Measurements from ENCODE around the gene ANKRD11. TPM values are rescaled to one million over a fixed set of nuclear protein-coding genes. Genes with fewer than 3 reads are reported as not detected.

ANKRD11 gene
- total and polyA plus RNA-seq, 3 experiments from 2014 or later: 39.8 to 150 (median 130) TPM

DNA sequence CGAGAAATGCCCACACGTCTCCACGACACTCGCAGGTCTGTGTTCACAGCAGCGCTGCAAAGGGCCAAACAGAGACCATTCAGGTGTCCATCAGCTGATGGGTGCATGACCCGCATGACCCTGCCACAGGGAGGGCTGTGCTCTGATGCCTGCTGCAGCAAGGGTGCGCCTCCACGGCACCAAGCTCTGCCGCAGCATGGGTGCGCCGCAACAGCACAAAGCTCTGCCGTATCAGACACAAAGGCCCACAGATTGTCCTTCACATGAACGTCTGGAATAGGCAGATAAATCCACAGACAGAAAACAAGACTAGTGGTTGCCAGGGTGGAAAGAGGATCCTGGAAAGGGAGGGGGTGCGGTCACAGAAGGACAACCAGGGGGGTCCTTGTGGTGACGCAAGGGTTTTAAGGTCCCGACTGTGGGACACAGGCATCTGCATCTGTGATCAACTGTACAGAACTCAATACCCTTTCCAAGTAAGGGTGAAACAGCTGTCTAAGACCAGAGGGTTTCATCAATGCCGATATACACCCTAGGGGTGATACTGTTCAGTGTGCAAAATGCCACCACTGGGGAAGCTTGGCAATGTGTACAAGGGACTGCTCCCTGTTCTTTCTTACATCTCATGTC is 121.0 kb downstream of the ANKRD11 start:
- no peaks in the 10 kb centered on the region for H3K27me3 Mint-ChIP-seq
- H3K4me3 ChIP-seq (ENCODE audit: low read length): no peak overlapping the region
- peaks cover 61% of the 10 kb centered on the region for H3K4me1 ChIP-seq (ENCODE audit: insufficient read depth, low read length)
- peak overlapping the region in 2 of 7 donors; percentile 36 to 51 for H3K4me3 Mint-ChIP-seq
- H3K27ac Mint-ChIP-seq: peak overlapping the region in 6 of 8 donors; percentile 5 to 72 (median 36)
- H3K27ac ChIP-seq (ENCODE audit: low read depth, low read length): no peak overlapping the region
- no peaks in the 10 kb centered on the region for H3K9me3 ChIP-seq (ENCODE audit: low read length)
- ChIA-PET CTCF (interaction anchor here (1.1 to 1.2 kb wide), 2 partner anchors 8 to 50 kb away, joined by 3 read pairs; no protein-coding TSS in a partner anchor), POLR2A (no interaction called here)
- H3K9me3 Mint-ChIP-seq: no peaks in the 10 kb centered on the region
- DNase-seq: no peak
- H3K36me3 Mint-ChIP-seq: peaks cover 0 to 56% (median 7%) of the 10 kb centered on the region in 3 donors
- peaks cover 7% of the 10 kb centered on the region for H3K36me3 ChIP-seq (ENCODE audit: insufficient read depth, low read length)
- H3K4me1 Mint-ChIP-seq: peaks cover 80 to 97% (median 84%) of the 10 kb centered on the region in 3 donors
- no peaks in the 10 kb centered on the region for H3K27me3 ChIP-seq (ENCODE audit: insufficient read depth, low read length, poor library complexity, severe bottlenecking)

DNA sequence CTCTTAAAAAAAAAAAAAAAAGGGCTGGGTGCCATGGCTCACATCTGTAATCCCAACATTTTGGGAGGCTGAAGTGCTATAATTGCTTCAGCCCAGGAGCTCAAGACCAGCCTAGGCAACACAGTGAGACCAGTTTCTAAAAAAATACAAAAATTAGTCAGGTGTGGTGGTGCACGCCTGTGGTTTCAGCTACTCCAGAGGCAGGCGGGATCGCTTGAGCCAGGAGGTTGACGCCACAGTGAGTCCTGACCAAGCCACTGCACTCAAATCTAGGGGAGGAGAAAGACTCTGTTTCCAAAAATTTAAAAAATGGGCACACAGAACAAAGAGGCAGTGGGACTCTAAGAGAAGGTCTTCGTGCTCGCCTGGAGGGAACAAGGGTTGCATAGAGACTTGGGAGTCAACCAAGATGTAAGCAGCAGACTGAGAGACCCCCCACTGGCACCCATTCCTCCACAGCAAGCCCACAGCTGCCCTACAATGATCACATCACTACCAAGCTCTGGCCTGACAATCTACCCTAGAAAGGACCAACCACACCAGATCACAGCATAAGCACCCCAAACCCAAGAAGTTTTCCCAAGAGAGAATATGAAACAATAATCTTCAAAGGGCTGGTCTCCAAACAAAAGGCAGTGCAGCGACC is 121.6 kb downstream of the ANKRD11 start:
- Histone ChIP-seq H3K4me1 (ENCODE audit: insufficient read depth, low read length) (peaks cover 68% of the 10 kb centered on the region), H3K9me3 (ENCODE audit: low read length) (no peaks in the 10 kb centered on the region), H3K4me3 (ENCODE audit: low read length) (no peak overlapping the region), H3K27me3 (ENCODE audit: insufficient read depth, low read length, poor library complexity, severe bottlenecking) (no peaks in the 10 kb centered on the region), H3K27ac (ENCODE audit: low read depth, low read length) (no peak overlapping the region), H3K36me3 (ENCODE audit: insufficient read depth, low read length) (peaks cover 7% of the 10 kb centered on the region)
- peak overlapping the region in 5 of 7 donors; percentile 13 to 54 (median 40) for H3K4me3 Mint-ChIP-seq
- no peaks in the 10 kb centered on the region for H3K27me3 Mint-ChIP-seq
- DNase-seq: no peak
- H3K4me1 Mint-ChIP-seq: peaks cover 81 to 97% (median 84%) of the 10 kb centered on the region in 3 donors
- H3K36me3 Mint-ChIP-seq: peaks cover 0 to 53% (median 7%) of the 10 kb centered on the region in 3 donors
- ChIA-PET CTCF (interaction anchor here (0.9 to 1.1 kb wide), 2 partner anchors 18 to 50 kb away, joined by 3 to 4 read pairs; no protein-coding TSS in a partner anchor), POLR2A (no interaction called here)
- no peaks in the 10 kb centered on the region for H3K9me3 Mint-ChIP-seq
- peak overlapping the region in 5 of 8 donors; percentile 4 to 84 (median 52) for H3K27ac Mint-ChIP-seq

DNA sequence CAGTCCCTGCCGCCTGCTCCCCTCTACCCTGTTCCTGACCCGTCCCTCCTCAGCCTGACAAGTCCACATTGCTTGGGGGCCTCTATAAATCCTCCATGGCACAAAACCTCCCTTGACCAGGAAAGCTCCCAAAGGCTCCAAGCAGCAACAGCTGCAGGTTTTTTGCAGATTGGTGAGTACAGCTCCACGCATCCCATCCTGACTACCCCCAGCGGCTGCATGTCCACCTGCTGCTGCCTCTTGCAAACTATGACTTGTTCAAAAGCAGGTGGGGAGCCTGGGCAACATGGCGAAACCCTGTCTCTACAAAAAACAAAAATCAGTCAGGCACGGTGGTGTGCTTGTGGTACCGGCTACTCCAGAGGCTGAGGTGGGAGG is 122.8 kb downstream of the ANKRD11 start:
- Mint-ChIP-seq H3K27ac (peak overlapping the region in 1 of 8 donors; percentile 17), H3K9me3 (no peaks in the 10 kb centered on the region)

DNA sequence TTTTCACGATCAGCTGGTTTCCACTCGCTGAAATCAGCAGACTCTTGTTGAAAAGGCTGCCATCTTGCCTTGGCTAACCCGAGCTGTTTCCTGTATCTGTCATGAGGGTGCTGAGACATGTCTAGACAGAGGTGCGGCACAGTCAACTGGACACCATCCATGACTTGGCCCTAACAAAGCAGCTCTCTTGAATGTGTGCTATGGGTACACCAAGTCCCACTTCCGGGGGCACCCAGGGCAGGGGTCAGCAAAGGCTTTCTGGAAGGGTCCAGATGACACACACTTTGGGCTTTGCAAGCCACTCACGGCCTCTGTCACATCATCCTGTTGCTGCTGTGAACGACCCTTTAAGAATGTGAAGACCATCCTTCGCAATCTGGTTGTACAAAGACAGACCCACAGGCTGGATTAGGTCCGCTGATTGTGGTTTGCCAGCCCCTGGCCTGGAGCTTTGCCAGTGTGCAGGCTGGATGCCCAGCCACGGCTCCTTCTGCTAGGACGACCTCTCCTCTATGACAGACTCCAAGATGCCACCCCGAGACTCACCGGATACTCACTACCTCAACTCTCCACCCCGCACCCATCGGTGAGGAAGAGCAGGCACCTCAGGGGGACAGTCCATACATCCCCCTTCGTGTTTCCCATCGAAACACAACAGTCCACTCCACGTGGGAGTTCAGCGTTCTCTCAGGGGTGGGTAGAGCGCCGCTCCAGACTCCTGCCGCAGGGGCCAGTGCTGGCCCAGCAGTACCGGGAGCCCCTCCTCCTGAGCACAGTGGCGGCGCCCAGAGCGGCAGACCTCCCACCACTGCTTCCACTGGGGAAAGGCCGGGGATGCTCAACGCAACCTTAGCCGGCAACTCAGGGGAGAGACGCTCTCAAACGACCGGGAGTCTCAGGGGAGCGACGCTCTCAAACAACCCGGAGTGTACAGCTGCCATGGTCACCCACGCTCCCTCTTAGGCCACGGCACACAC is 123.5 kb downstream of the ANKRD11 start:
- H3K36me3 ChIP-seq (ENCODE audit: insufficient read depth, low read length): peaks cover 6% of the 10 kb centered on the region
- peak overlapping the region in 2 of 7 donors; percentile 15 to 86 for H3K4me3 Mint-ChIP-seq
- POLR2A ChIA-PET: no interaction called here

More for the DNA sequence above, 122.8 kb downstream of the ANKRD11 start:
- Mint-ChIP-seq H3K4me3 (peak overlapping the region in 1 of 7 donors; percentile 52), H3K27me3 (no peaks in the 10 kb centered on the region), H3K4me1 (peaks cover 78 to 96% (median 84%) of the 10 kb centered on the region in 3 donors), H3K36me3 (peaks cover 0 to 41% (median 5%) of the 10 kb centered on the region in 3 donors)
- H3K36me3 ChIP-seq (ENCODE audit: insufficient read depth, low read length): peaks cover 7% of the 10 kb centered on the region
- peaks cover 76% of the 10 kb centered on the region for H3K4me1 ChIP-seq (ENCODE audit: insufficient read depth, low read length)
- no peaks in the 10 kb centered on the region for H3K9me3 ChIP-seq (ENCODE audit: low read length)
- ChIA-PET POLR2A (no interaction called here), CTCF (no interaction called here)
- DNase-seq: no peak
- H3K27me3 ChIP-seq (ENCODE audit: insufficient read depth, low read length, poor library complexity, severe bottlenecking): no peaks in the 10 kb centered on the region
- no peak overlapping the region for H3K27ac ChIP-seq (ENCODE audit: low read depth, low read length)
- H3K4me3 ChIP-seq (ENCODE audit: low read length): no peak overlapping the region

DNA sequence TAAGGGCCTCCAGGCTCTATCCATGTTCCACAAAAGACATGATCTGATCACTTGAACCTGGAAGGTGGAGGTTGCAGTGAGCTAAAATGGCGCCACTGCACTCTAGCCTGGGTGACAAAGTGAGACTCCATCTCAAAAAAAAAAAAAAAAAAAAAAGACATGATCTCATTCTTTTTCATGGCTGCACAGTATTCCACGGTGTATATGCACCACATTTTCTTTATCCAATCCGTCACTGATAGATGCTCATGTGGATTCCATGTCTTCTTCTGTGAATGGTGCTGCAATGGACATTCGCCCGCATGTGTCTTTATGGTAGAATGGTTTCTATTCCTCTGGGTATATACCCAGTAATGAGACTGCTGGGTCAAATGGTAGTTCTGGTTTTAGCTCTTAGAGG is 124.4 kb downstream of the ANKRD11 start:
- CTCF ChIA-PET: no interaction called here
- Histone ChIP-seq H3K9me3 (ENCODE audit: low read length) (no peaks in the 10 kb centered on the region), H3K4me1 (ENCODE audit: insufficient read depth, low read length) (peaks cover 82% of the 10 kb centered on the region), H3K27me3 (ENCODE audit: insufficient read depth, low read length, poor library complexity, severe bottlenecking) (no peaks in the 10 kb centered on the region), H3K4me3 (ENCODE audit: low read length) (no peak overlapping the region), H3K36me3 (ENCODE audit: insufficient read depth, low read length) (no peaks in the 10 kb centered on the region), H3K27ac (ENCODE audit: low read depth, low read length) (no peak overlapping the region)
- Mint-ChIP-seq H3K9me3 (no peaks in the 10 kb centered on the region), H3K4me1 (peaks cover 85 to 96% (median 95%) of the 10 kb centered on the region in 3 donors), H3K4me3 (peak overlapping the region in 2 of 7 donors; percentile 14 to 65), H3K27me3 (peaks cover 0 to 1% of the 10 kb centered on the region in 2 donors), H3K36me3 (peaks cover 0 to 32% (median 4%) of the 10 kb centered on the region in 3 donors), H3K27ac (peak overlapping the region in 2 of 8 donors; percentile 54 to 74)
- POLR2A ChIA-PET: no interaction called here
- DNase-seq: no peak

More for the DNA sequence above, 123.5 kb downstream of the ANKRD11 start:
- Histone ChIP-seq H3K4me3 (ENCODE audit: low read length) (no peak overlapping the region), H3K9me3 (ENCODE audit: low read length) (no peaks in the 10 kb centered on the region), H3K27me3 (ENCODE audit: insufficient read depth, low read length, poor library complexity, severe bottlenecking) (no peaks in the 10 kb centered on the region), H3K4me1 (ENCODE audit: insufficient read depth, low read length) (peaks cover 81% of the 10 kb centered on the region), H3K27ac (ENCODE audit: low read depth, low read length) (no peak overlapping the region)
- H3K9me3 Mint-ChIP-seq: no peaks in the 10 kb centered on the region
- CTCF ChIA-PET: no interaction called here
- H3K36me3 Mint-ChIP-seq: peaks cover 0 to 36% (median 5%) of the 10 kb centered on the region in 3 donors
- no peak for DNase-seq
- H3K4me1 Mint-ChIP-seq: peaks cover 83 to 96% (median 89%) of the 10 kb centered on the region in 3 donors
- no peaks in the 10 kb centered on the region for H3K27me3 Mint-ChIP-seq
- peak overlapping the region in 4 of 8 donors; percentile 6 to 63 (median 28) for H3K27ac Mint-ChIP-seq

DNA sequence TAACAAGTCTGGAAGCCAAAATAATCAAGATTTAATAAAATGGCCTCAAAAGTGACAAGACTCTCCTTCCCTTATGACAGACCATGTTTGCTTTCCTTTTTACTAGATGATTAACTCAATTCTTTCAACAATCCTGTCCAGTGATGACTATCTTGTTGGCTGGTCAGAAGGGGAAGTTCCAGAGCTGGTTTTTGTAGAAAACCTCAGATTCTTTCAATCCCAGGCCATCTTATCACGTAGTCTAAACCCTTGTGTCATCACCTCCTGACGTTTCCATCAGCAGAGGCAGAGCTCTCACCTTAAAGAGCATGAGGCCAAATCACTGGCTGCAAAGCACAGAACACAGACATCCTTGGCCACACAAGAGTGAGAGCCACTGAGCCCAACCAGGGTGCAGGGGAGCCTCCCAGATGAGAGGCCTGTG is 125.3 kb downstream of the ANKRD11 start:
- H3K4me3 ChIP-seq (ENCODE audit: low read length): no peak overlapping the region
- no peak for DNase-seq
- peak overlapping the region in 6 of 8 donors; percentile 23 to 95 (median 82) for H3K27ac Mint-ChIP-seq
- ChIA-PET CTCF (interaction anchor here (1.1 kb wide), 1 partner anchor 11 kb away, joined by 3 read pairs; no protein-coding TSS in a partner anchor), POLR2A (interaction anchor here (0.6 kb wide), 1 partner anchor 9 kb away, joined by 3 read pairs; no protein-coding TSS in a partner anchor)
- peaks cover 85 to 96% (median 95%) of the 10 kb centered on the region in 3 donors for H3K4me1 Mint-ChIP-seq
- peaks cover 0 to 28% (median 3%) of the 10 kb centered on the region in 3 donors for H3K36me3 Mint-ChIP-seq
- H3K27me3 ChIP-seq (ENCODE audit: insufficient read depth, low read length, poor library complexity, severe bottlenecking): no peaks in the 10 kb centered on the region
- no peaks in the 10 kb centered on the region for H3K36me3 ChIP-seq (ENCODE audit: insufficient read depth, low read length)
- H3K9me3 Mint-ChIP-seq: no peaks in the 10 kb centered on the region
- H3K4me3 Mint-ChIP-seq: peak overlapping the region in 3 of 7 donors; percentile 15 to 23 (median 21)
- H3K4me1 ChIP-seq (ENCODE audit: insufficient read depth, low read length): peaks cover 82% of the 10 kb centered on the region
- no peak overlapping the region for H3K27ac ChIP-seq (ENCODE audit: low read depth, low read length)
- H3K9me3 ChIP-seq (ENCODE audit: low read length): no peaks in the 10 kb centered on the region
- H3K27me3 Mint-ChIP-seq: peaks cover 0 to 2% of the 10 kb centered on the region in 2 donors

DNA sequence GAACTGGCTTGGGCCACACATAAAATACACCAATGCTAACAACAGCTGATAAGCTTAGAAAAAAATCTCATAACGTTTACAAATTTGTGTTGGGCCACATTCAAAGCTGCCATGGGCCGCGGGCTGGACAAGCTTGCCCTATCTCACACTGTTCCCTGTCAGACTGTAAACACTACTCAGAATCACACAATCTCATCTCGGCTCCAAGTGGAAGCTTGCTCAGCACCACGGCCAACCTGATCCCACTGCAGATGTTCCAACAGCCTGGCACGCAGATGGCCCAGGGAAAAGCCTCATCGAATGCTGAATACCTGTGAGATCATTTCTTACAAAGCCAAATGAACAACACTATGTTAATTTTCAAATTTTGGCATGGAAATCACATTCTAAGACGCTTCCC is 125.8 kb downstream of the ANKRD11 start:
- Histone ChIP-seq H3K36me3 (ENCODE audit: insufficient read depth, low read length) (no peaks in the 10 kb centered on the region), H3K27me3 (ENCODE audit: insufficient read depth, low read length, poor library complexity, severe bottlenecking) (no peaks in the 10 kb centered on the region), H3K9me3 (ENCODE audit: low read length) (no peaks in the 10 kb centered on the region), H3K27ac (ENCODE audit: low read depth, low read length) (no peak overlapping the region), H3K4me3 (ENCODE audit: low read length) (no peak overlapping the region), H3K4me1 (ENCODE audit: insufficient read depth, low read length) (peaks cover 82% of the 10 kb centered on the region)
- peaks cover 85 to 96% (median 95%) of the 10 kb centered on the region in 3 donors for H3K4me1 Mint-ChIP-seq
- H3K9me3 Mint-ChIP-seq: no peaks in the 10 kb centered on the region
- H3K36me3 Mint-ChIP-seq: peaks cover 0 to 28% (median 3%) of the 10 kb centered on the region in 3 donors
- peaks cover 0 to 2% of the 10 kb centered on the region in 2 donors for H3K27me3 Mint-ChIP-seq
- CTCF ChIA-PET: interaction anchor here (1.1 kb wide), 1 partner anchor 12 kb away, joined by 3 read pairs; no protein-coding TSS in a partner anchor
- peak overlapping the region; percentile 19 to 69 (median 52) for H3K4me3 Mint-ChIP-seq
- DNase-seq: no peak
- POLR2A ChIA-PET: no interaction called here
- H3K27ac Mint-ChIP-seq: peak overlapping the region; percentile 68 to 96 (median 86)
